Esophagus muscularis mucosa (tissue), 4 donors: ENCODE results near the gene ENTR1. TPM values are rescaled to one million over a fixed set of nuclear protein-coding genes. Genes with fewer than 3 reads are reported as not detected.

Experiments
- DNase-seq: peaks from one replicate; pipeline ENCODE4 v3.0.0-alpha.2; 2017; ENCODE audit errors: extremely low spot score
- H3K27ac ChIP-seq, 4 donors: fragments of 200-600 bp; sonication (generic); replicated peaks in 1 of 4; 1 replicate in 3 of 4; 2 replicates in 1 of 4; pipeline ENCODE4 v1.5.1; 2016 to 2019; ENCODE audit warnings: mild to moderate bottlenecking in 1 of 4
- H3K27me3 ChIP-seq, 4 donors: fragments of 200-600 bp; sonication (generic); one replicate each; pipeline versions ENCODE4 v1.5.1 to v1.6.0; 2016 to 2019
- H3K36me3 ChIP-seq, 4 donors: fragments of 200-600 bp; sonication (generic); one replicate each; pipeline ENCODE4 v1.5.1; 2016 to 2019
- H3K4me1 ChIP-seq, 4 donors: fragments of 200-600 bp; sonication (generic); one replicate each; pipeline ENCODE4 v1.5.1; 2016 to 2019
- H3K4me3 ChIP-seq, 4 donors: fragments of 200-600 bp; sonication (generic); 1 replicate in 2 of 4; 2 replicates in 2 of 4; pipeline ENCODE4 v1.5.1; 2016 to 2019; ENCODE audit warnings: mild to moderate bottlenecking in 4 of 4, moderate library complexity in 1 of 4
- H3K9me3 ChIP-seq, 4 donors: fragments of 200-600 bp; sonication (generic); 1 replicate in 3 of 4; 2 replicates in 1 of 4; pipeline ENCODE4 v1.5.1; 2016 to 2019
- EP300 ChIP-seq: sonication (generic); formaldehyde crosslinking; IDR thresholded peaks from one replicate; pipeline ENCODE4 v1.6.1; 2017; ENCODE audit warnings: antibody characterized with exemption
- POLR2A ChIP-seq: fragments of 450-650 bp; IDR thresholded peaks from one replicate; pipeline ENCODE4 v1.6.1; 2017; ENCODE audit warnings: antibody characterized with exemption, moderate library complexity, mild to moderate bottlenecking, low read depth
- POLR2AphosphoS5 ChIP-seq, 2 donors: sonication (generic); formaldehyde crosslinking; IDR thresholded peaks; one replicate each; pipeline ENCODE4 v1.6.1; 2017; ENCODE audit warnings: antibody characterized with exemption in 2 of 2
- WGBS: methylation state at CpG from one replicate; pipeline ENCODE4 v1.1.5; 2018; 5-methylcytosine and 5-hydroxymethylcytosine counted together
- intact Hi-C: fragments of 100-400 bp; cut with DNase I; formaldehyde crosslinking; loops from one replicate; pipeline ENCODE4 v1.15.1; 2023
- total RNA-seq, 4 donors: library from RNA; depleted of rRNA; stranded (reverse); fragments of >200 nt; gene quantifications; one replicate each; pipeline versions ENCODE4 v1.1.0 to v1.2.1, GENCODE V29; 2016
- TF ChIP-seq, protein P1 (sequence below), 3 experiments: fragments of 200-600 bp in 2 of 3; fragments of 450-650 bp in 1 of 3; sonication (generic) in 2 of 3; IDR thresholded peaks; one replicate each; pipeline ENCODE4 v1.5.1; 2017 to 2019; ENCODE audit warnings: antibody characterized with exemption in 3 of 3, mild to moderate bottlenecking in 2 of 3, moderate library complexity in 1 of 3

The ENTR1 gene
- total RNA-seq, 4 donors from 2014 or later = 26.2 to 44.8 (median 37.6) TPM

DNA sequence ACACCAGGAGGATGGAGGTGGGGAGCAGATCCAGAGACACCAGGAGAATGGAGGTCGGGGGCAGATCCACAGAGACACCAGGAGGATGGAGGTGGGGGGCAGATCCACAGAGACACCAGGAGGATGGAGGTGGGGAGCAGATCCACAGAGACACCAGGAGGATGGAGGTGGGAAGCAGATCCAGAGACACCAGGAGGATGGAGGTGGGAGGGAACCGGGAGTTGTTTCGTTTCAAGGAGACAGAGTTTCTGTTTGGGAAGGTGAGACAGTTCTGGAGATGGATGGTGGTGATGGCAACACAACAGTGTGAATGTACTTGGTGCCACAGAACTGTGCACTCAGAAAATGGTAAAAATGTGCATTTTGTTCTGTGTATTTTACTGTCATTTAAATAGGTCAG is 38.2 kb upstream of the ENTR1 start:
- peaks cover 69 to 99% (median 96%) of the 10 kb centered on the region in 4 donors for H3K36me3 ChIP-seq
- TF ChIP-seq, protein P1, sequence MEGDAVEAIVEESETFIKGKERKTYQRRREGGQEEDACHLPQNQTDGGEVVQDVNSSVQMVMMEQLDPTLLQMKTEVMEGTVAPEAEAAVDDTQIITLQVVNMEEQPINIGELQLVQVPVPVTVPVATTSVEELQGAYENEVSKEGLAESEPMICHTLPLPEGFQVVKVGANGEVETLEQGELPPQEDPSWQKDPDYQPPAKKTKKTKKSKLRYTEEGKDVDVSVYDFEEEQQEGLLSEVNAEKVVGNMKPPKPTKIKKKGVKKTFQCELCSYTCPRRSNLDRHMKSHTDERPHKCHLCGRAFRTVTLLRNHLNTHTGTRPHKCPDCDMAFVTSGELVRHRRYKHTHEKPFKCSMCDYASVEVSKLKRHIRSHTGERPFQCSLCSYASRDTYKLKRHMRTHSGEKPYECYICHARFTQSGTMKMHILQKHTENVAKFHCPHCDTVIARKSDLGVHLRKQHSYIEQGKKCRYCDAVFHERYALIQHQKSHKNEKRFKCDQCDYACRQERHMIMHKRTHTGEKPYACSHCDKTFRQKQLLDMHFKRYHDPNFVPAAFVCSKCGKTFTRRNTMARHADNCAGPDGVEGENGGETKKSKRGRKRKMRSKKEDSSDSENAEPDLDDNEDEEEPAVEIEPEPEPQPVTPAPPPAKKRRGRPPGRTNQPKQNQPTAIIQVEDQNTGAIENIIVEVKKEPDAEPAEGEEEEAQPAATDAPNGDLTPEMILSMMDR (IDR thresholded peaks at IDR 0.05) = no peak
- no peak for TF ChIP-seq EP300
- no peak overlapping the region for H3K4me3 ChIP-seq
- no peak for DNase-seq
- no peaks in the 10 kb centered on the region for H3K9me3 ChIP-seq
- H3K27ac ChIP-seq = no peak overlapping the region
- no peaks in the 10 kb centered on the region for H3K27me3 ChIP-seq
- intact Hi-C loops = no loop called here
- 96% methylated on average over 3 of the region's 3 CpGs for WGBS
- no peaks in the 10 kb centered on the region for H3K4me1 ChIP-seq

DNA sequence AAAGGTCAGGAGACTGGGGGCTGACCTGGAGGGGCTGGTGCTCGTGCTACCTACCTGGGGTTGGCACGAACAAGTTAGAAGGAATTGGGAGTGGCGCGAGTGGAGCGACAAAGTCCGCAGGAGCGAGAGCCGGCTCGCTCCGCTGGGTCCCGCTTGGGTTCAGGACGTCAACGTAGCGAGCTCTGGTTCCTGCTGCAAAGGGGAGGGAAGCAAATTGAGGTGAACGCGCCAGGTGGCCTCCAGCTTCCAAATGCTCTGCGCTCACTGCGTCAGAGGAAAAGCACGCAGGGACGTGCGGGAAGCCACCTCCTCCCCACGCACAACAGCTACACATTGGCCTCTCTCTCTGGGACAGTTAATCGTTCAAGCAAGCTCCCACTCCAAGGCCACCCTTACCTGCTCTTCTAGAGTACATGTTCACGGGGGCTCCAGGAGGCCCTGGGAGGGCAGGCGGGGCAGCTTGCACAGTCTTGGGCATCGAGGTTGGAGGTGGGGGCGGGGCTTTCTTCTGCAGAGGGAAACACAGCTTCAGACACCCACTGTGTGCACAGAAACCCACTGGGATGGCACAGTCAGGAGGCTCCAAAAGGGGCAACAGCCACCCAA is 36.9 kb upstream of the ENTR1 start:
- Histone ChIP-seq H3K9me3 (no peaks in the 10 kb centered on the region), H3K27me3 (no peaks in the 10 kb centered on the region), H3K4me1 (no peaks in the 10 kb centered on the region), H3K27ac (no peak overlapping the region), H3K36me3 (peaks cover 81 to 100% (median 99%) of the 10 kb centered on the region in 4 donors), H3K4me3 (no peak overlapping the region)
- no peak for DNase-seq
- WGBS = 92% methylated on average over 27 of the region's 27 CpGs
- intact Hi-C loops = no loop called here
- TF ChIP-seq, protein P1 (IDR thresholded peaks at IDR 0.05) = no peak
- TF ChIP-seq EP300 = no peak
- no peak for TF ChIP-seq POLR2A
- TF ChIP-seq POLR2AphosphoS5 (IDR thresholded peaks at IDR 0.05) = no peak

DNA sequence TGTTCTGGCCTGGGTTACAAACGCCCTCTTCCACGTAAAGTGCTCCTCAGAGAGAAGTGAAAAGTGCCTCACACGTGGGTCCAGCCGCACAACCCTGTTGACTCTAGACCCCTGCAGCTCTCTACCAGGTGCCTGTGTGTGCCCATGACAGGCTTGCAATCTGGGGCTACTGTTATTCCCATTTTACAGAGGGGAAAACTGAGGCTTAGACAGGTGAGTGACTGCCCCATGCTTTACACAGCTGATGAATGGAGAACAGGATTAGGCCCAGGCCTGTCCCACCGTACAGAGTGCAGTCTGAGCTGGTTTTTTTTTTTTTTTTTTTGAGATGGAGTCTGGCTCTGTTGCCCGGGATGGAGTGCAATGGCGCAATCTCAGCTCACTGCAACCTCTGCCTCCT is 35.4 kb upstream of the ENTR1 start:
- intact Hi-C loops = no loop called here
- Histone ChIP-seq H3K36me3 (peaks cover 84 to 100% (median 100%) of the 10 kb centered on the region in 4 donors), H3K4me1 (peaks cover 0 to 1% (median 0%) of the 10 kb centered on the region in 4 donors), H3K27ac (no peak overlapping the region), H3K9me3 (no peaks in the 10 kb centered on the region), H3K27me3 (no peaks in the 10 kb centered on the region), H3K4me3 (no peak overlapping the region)
- TF ChIP-seq, protein P1 (IDR thresholded peaks at IDR 0.05) = no peak
- TF ChIP-seq EP300 (no peak), POLR2AphosphoS5 (IDR thresholded peaks at IDR 0.05) (no peak), POLR2A (no peak)
- DNase-seq = no peak
- WGBS = 92% methylated on average over 7 of the region's 7 CpGs

DNA sequence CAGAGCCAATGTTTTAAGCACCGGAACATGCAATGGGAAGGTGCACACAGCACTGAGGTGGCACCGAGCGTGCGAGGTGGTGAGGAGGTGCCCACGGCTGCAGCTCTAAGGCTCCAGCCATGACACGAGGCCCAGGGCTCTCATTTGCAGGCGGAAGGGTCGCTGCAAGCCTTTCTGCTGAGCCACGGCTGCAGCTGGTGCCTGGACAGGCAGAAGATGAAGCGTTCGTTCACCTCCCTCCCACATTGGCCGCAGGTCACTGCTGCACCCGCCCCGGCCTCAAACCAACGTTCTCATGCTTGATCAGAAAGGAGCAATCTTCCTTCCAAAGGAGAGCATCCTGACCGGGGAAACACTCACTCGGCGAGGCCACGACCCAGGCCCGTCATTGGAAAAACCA is 33.7 kb upstream of the ENTR1 start:
- 89% methylated on average over 15 of the region's 20 CpGs for WGBS
- H3K27ac ChIP-seq = no peak overlapping the region
- peaks cover 69 to 87% (median 86%) of the 10 kb centered on the region in 4 donors for H3K36me3 ChIP-seq

More for the DNA sequence above, 33.7 kb upstream of the ENTR1 start:
- intact Hi-C loops = no loop called here
- no peaks in the 10 kb centered on the region for H3K27me3 ChIP-seq
- peaks cover 7 to 13% (median 10%) of the 10 kb centered on the region in 4 donors for H3K4me1 ChIP-seq
- no peak overlapping the region for H3K4me3 ChIP-seq
- no peak for TF ChIP-seq POLR2A
- no peak for TF ChIP-seq EP300
- TF ChIP-seq, protein P1 (IDR thresholded peaks at IDR 0.05) = no peak
- no peak for TF ChIP-seq POLR2AphosphoS5 (IDR thresholded peaks at IDR 0.05)
- DNase-seq = no peak
- no peaks in the 10 kb centered on the region for H3K9me3 ChIP-seq
